ENCODE measurements around the gene CASZ1.

DNA sequence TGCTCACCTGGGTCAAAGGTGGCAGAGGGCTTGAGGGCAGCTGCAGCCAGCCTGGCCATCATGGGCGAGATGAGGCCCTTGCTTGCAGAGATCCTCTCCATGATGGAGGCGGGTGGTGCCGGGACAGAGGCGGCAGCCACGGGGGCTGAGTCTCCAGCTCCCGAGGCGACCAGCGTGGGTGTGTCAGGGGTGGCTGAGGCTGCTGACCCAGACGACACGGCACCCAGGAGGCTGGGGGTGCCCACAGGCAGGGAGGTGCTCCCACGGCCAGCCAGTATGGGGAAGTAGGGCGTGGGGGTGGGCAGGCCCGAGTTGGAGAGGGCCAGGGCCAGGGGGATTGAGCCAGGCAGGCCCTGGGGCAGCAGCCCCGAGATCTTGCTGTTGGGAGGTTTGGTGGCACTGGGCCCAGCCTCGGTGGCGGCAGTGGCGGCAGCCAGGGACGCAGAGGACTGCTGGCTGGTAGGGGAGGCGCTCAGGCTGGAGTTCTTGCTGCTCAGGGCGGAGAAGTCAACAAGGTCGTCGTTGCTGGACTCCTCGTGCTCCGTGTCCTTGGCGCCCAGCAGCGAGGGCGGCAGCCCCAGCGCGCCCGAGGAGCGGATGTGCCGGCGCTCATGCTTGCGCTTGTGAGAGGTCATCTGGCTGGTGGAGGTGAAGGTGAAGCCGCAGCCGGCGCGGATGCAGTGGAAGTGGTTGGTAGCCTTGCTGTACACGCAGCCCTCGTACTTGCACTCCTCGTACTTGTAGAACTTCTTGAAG is 142.9 kb downstream of the CASZ1 start:
- TF ChIP-seq POLR2A (IDR thresholded peaks at IDR 0.05; ENCODE audit: low read depth, low read length) = no peak
- TF ChIP-seq TAF1 (IDR thresholded peaks at IDR 0.05; ENCODE audit: low read depth, low read length) = no peak
- no peak for TF ChIP-seq POU2F2 (IDR thresholded peaks at IDR 0.05; ENCODE audit: low read depth, low read length)
